Calu3 (cell line): ENCODE measurements around the gene IFNG-AS1. TPM values are rescaled to one million over a fixed set of nuclear protein-coding genes. Genes with fewer than 3 reads are reported as not detected.

ENCODE experiments used
- BruUV-seq: library from RNA; stranded (reverse); fragments of 400-500 nt; replicated peaks from 2 replicates; lab custom pipeline; 2021; lab: Mats Ljungman, UMichigan
- CTCF ChIA-PET: fragments of 300-600 bp; sonication (Branson Sonifier 250); formaldehyde crosslinking; loops from one replicate; lab custom pipeline; 2022; ENCODE audit warnings: antibody characterized with exemption; lab: Charles Lee
- DNase-seq: peaks from one replicate; pipeline ENCODE4 v3.0.0; 2022
- H3K27ac Mint-ChIP-seq: one replicate; pipeline ENCODE4 v1.8.0; 2022; ENCODE audit warnings: mixed read lengths; ENCODE audit not compliant: unreplicated experiment
- H3K27me3 Mint-ChIP-seq: one replicate; pipeline ENCODE4 v1.8.0; 2022; ENCODE audit warnings: mixed read lengths; ENCODE audit not compliant: unreplicated experiment
- H3K36me3 Mint-ChIP-seq: one replicate; pipeline ENCODE4 v1.8.0; 2022; ENCODE audit warnings: mild to moderate bottlenecking, moderate library complexity, mixed read lengths; ENCODE audit not compliant: insufficient read depth, unreplicated experiment
- H3K4me1 Mint-ChIP-seq: one replicate; pipeline ENCODE4 v1.8.0; 2022; ENCODE audit warnings: mild to moderate bottlenecking, low read depth, mixed read lengths; ENCODE audit not compliant: unreplicated experiment
- H3K4me3 Mint-ChIP-seq: one replicate; pipeline ENCODE4 v1.8.0; 2022; ENCODE audit warnings: mild to moderate bottlenecking, low read depth, moderate library complexity, mixed read lengths; ENCODE audit not compliant: unreplicated experiment
- H3K9me3 Mint-ChIP-seq: one replicate; pipeline ENCODE4 v1.8.0; 2022; ENCODE audit warnings: low read depth, mixed read lengths; ENCODE audit not compliant: unreplicated experiment
- CTCF ChIP-seq: fragments of 200-600 bp; IDR thresholded peaks from one replicate; pipeline ENCODE4 v1.8.0; 2022; ENCODE audit warnings: antibody characterized with exemption; ENCODE audit not compliant: unreplicated experiment
- intact Hi-C: fragments of 100-400 bp; cut with micrococcal nuclease; formaldehyde crosslinking; loops from one replicate; pipeline ENCODE4 v1.10.0; 2022; ENCODE audit not compliant: unreplicated experiment
- total RNA-seq: library from RNA; stranded (reverse); gene quantifications from 2 replicates; pipeline ENCODE4 v1.2.3, GENCODE V29; 2022

Gene IFNG-AS1
- total RNA-seq, 1 experiment from 2014 or later, result not detected

- intact Hi-C loops, result loop anchor here (10.0 kb wide), 1 partner anchor 89 kb away; the partner anchor contains the start of gene IFNG
- H3K9me3 Mint-ChIP-seq, result peaks cover 3% of the 10 kb centered on the region
Observed at GRCh38 chr12:68065687-68066086, 76.4 kb downstream of the IFNG-AS1 start.

GRCh38 chr12:68067762-68068376 is 78.6 kb downstream of the IFNG-AS1 start:
- Mint-ChIP-seq H3K9me3 (peaks cover 3% of the 10 kb centered on the region), H3K4me1 (no peaks in the 10 kb centered on the region), H3K4me3 (no peak overlapping the region), H3K27ac (no peak overlapping the region), H3K36me3 (no peaks in the 10 kb centered on the region), H3K27me3 (peaks cover 50% of the 10 kb centered on the region)
- BruUV-seq, result no TSS peak
- CTCF ChIA-PET, result no interaction called here
- intact Hi-C loops, result loop anchor here (10.0 kb wide), 1 partner anchor 87 kb away; the partner anchor contains the start of gene IFNG
- peak; percentile 63 for TF ChIP-seq CTCF
- no peak for DNase-seq

More at GRCh38 chr12:68065687-68066086, 76.4 kb downstream of the IFNG-AS1 start:
- DNase-seq, result no peak
- Mint-ChIP-seq H3K36me3 (no peaks in the 10 kb centered on the region), H3K27ac (no peak overlapping the region), H3K27me3 (peaks cover 71% of the 10 kb centered on the region), H3K4me1 (no peaks in the 10 kb centered on the region), H3K4me3 (no peak overlapping the region)
- CTCF ChIA-PET, result no interaction called here
- no TSS peak for BruUV-seq
- TF ChIP-seq CTCF, result no peak

GRCh38 chr12:68069275-68069674 is 80.0 kb downstream of the IFNG-AS1 start:
- Mint-ChIP-seq H3K27me3 (peaks cover 50% of the 10 kb centered on the region), H3K9me3 (peaks cover 3% of the 10 kb centered on the region), H3K27ac (no peak overlapping the region), H3K4me3 (no peak overlapping the region), H3K4me1 (no peaks in the 10 kb centered on the region), H3K36me3 (no peaks in the 10 kb centered on the region)
- no peak for TF ChIP-seq CTCF
- CTCF ChIA-PET, result no interaction called here
- intact Hi-C loops, result loop anchor here (10.0 kb wide), 1 partner anchor 86 kb away; the partner anchor contains the start of gene IFNG
- no peak for DNase-seq
- BruUV-seq, result no TSS peak

Other genes starting within 250 kb of the IFNG-AS1 start
- gene IFNG, start 170.3 kb downstream of the IFNG-AS1 start, total RNA-seq, result not detected in 2 replicates
- not detected in 2 replicates for gene IL26, start 236.4 kb downstream of the IFNG-AS1 start, total RNA-seq